ENCODE measurements around the gene TLR6. TPM values are rescaled to one million over a fixed set of nuclear protein-coding genes. Genes with fewer than 3 reads are reported as not detected.

The TLR6 gene
- total and polyA plus RNA-seq, 2 of the 8 experiments (the other 6 are each of a cell fraction or from before 2014, with no cell fraction given): 0.02 to 0.09 TPM

- H3K79me1 ChIP-seq (ENCODE audit: low read depth, low read length): peaks cover 2% of the 10 kb centered on the region; the same call in 1 of the 2 replicates
- H3K9me3 ChIP-seq (ENCODE audit: insufficient read depth in 2 of 2, low read depth in 1 of 2, low read length in 1 of 2): no peaks in the 10 kb centered on the region
- no peak within 1 kb of the TSS for H3K23ac ChIP-seq (ENCODE audit: insufficient read length)
- H2BK20ac ChIP-seq (ENCODE audit: low read length): 0 out of 2 replicates have a peak within 1 kb of the TSS, but pooled peaks have one; percentile 48
- H3K4me3 ChIP-seq (ENCODE audit: extremely low read depth in 1 of 4, insufficient read depth in 2 of 4, low read depth in 3 of 4, low read length in 4 of 4): peak within 1 kb of the TSS; percentile 58 to 68 (median 66)
- peak within 1 kb of the TSS; percentile 95 for H2AFZ ChIP-seq (ENCODE audit: low read length)
- peaks cover 3 to 11% (median 6%) of the 10 kb centered on the region in 4 experiments; a peak in 6 of 7 replicates for H3K4me1 ChIP-seq (replicated peaks in 1 of 4; ENCODE audit: control insufficient read depth in 3 of 4, insufficient read depth in 4 of 4, low read length in 3 of 4)
- H2BK12ac ChIP-seq (ENCODE audit: low read depth, low read length): peak within 1 kb of the TSS; percentile 62
- ChIA-PET CTCF (ENCODE audit: partially characterized antibody) (interaction anchor here (1.6 kb wide), 1 partner anchor 34 kb away, joined by 3 read pairs; no protein-coding TSS in a partner anchor), POLR2A (ENCODE audit: partially characterized antibody) (no interaction called here)
- FAIRE-seq (no peak), DNase-seq (ENCODE audit: low read depth in 1 of 2, low spot score in 2 of 2) (peak in 1 of 2 experiments; percentile 77)
- H2BK5ac ChIP-seq (ENCODE audit: low read depth, low read length): no peak within 1 kb of the TSS
- peak within 1 kb of the TSS; percentile 89 for H3K18ac ChIP-seq (ENCODE audit: extremely low read depth, low read length)
- no peak within 1 kb of the TSS for H3K4ac ChIP-seq (replicated peaks; ENCODE audit: insufficient read length, low read depth, low read length)
- no peak within 1 kb of the TSS for H4K5ac ChIP-seq (ENCODE audit: insufficient read length, low read depth, low read length)
- peaks cover 0 to 2% (median 0%) of the 10 kb centered on the region in 4 experiments; a peak in 1 of 8 replicates for H3K36me3 ChIP-seq (ENCODE audit: control insufficient read depth in 2 of 4, insufficient read depth in 4 of 4, low read length in 3 of 4)
- peaks cover 0 to 3% of the 10 kb centered on the region in 2 experiments for H4K20me1 ChIP-seq (replicated peaks in 1 of 2; ENCODE audit: control insufficient read depth in 1 of 2, insufficient read depth in 2 of 2, low read length in 2 of 2)
- H3K56ac ChIP-seq (replicated peaks; ENCODE audit: insufficient read length, low read depth, low read length): peak within 1 kb of the TSS; percentile 13
- peak within 1 kb of the TSS; percentile 40; the same call in 1 of the 2 replicates for H2BK15ac ChIP-seq (ENCODE audit: low read length)
- H3K9ac ChIP-seq (replicated peaks in 1 of 4; ENCODE audit: extremely low read depth in 1 of 4, low read depth in 3 of 4, low read length in 3 of 4): peak within 1 kb of the TSS; percentile 42 to 83 (median 64)
- H4K91ac ChIP-seq (replicated peaks; ENCODE audit: insufficient read length, low read length): peak within 1 kb of the TSS; percentile 19
- H2BK120ac ChIP-seq (replicated peaks; ENCODE audit: low read depth, low read length): no peak within 1 kb of the TSS
- H3K23me2 ChIP-seq (ENCODE audit: low read depth, low read length): peaks cover 11% of the 10 kb centered on the region; the same call in 1 of the 2 replicates
- no peaks in the 10 kb centered on the region for H3K79me2 ChIP-seq (ENCODE audit: control insufficient read depth in 1 of 2, insufficient read depth in 2 of 2, low read length in 2 of 2)
- WGBS, 2 experiments (ENCODE audit: extremely low coverage in 1 of 2, insufficient coverage in 1 of 2, insufficient read length in 1 of 2, insufficient replicate concordance in 2 of 2, low coverage in 1 of 2, low lambda C conversion rate in 2 of 2, missing lambda C conversion rate in 1 of 2): 1% methylated on average over 16 of the region's 66 CpGs; no CpG with 5 or more reads in 1 of the 2 experiments
- peak within 1 kb of the TSS; percentile 85 for H4K8ac ChIP-seq (ENCODE audit: extremely low read depth, insufficient read depth, low read length)
- H3K14ac ChIP-seq (ENCODE audit: insufficient read length): no peak within 1 kb of the TSS
- no peak within 1 kb of the TSS for H2AK5ac ChIP-seq (ENCODE audit: low read depth, low read length)
- peaks cover 0 to 4% (median 0%) of the 10 kb centered on the region in 4 experiments; a peak in 2 of 7 replicates for H3K27me3 ChIP-seq (replicated peaks in 1 of 4; ENCODE audit: control insufficient read depth in 3 of 4, extremely low read depth in 1 of 4, insufficient read depth in 3 of 4, low read length in 3 of 4)
- no peak within 1 kb of the TSS for H3K27ac ChIP-seq (ENCODE audit: low read depth, low read length)
- peak within 1 kb of the TSS; percentile 90 to 94 for H3K4me2 ChIP-seq (ENCODE audit: insufficient read depth in 1 of 2, low read depth in 2 of 2, low read length in 2 of 2)
- TF ChIP-seq SUZ12 (IDR thresholded peaks at IDR 0.05; ENCODE audit: low read length): no peak
- TF ChIP-seq RBBP5 (IDR thresholded peaks at IDR 0.05; ENCODE audit: borderline replicate concordance, low read depth, low read length): no peak
- TF ChIP-seq KDM4A (IDR thresholded peaks at IDR 0.05; ENCODE audit: low read depth, low read length, severe bottlenecking): peak; percentile 64
- TF ChIP-seq SRF (IDR thresholded peaks at IDR 0.05; ENCODE audit: low read depth, low read length): peak; percentile 58; the same call in 1 of the 2 replicates
- no peak for TF ChIP-seq SP4 (IDR thresholded peaks at IDR 0.05; ENCODE audit: low read length)
- TF ChIP-seq TBP (IDR thresholded peaks at IDR 0.05; ENCODE audit: low read depth, low read length): 0 out of 2 replicates have a peak, but pooled peaks have one; percentile 35
- no peak for TF ChIP-seq JUN (IDR thresholded peaks at IDR 0.05; ENCODE audit: low read depth, low read length)
- TF ChIP-seq TAF7 (optimal IDR thresholded peaks at IDR 0.05; ENCODE audit: borderline replicate concordance, low read depth, low read length): no peak
- TF ChIP-seq ASH2L (IDR thresholded peaks at IDR 0.05; ENCODE audit: low read length): peak; percentile 20
- no peak for TF ChIP-seq TCF12 (IDR thresholded peaks at IDR 0.05; ENCODE audit: low read depth, low read length)
- TF ChIP-seq RAD21 (IDR thresholded peaks at IDR 0.05 in 1 of 2, conservative IDR thresholded peaks at IDR 0.05 in 1 of 2; ENCODE audit: low read depth in 2 of 2, low read length in 2 of 2): no peak
- no peak for TF ChIP-seq GABPA (IDR thresholded peaks at IDR 0.05; ENCODE audit: borderline replicate concordance, insufficient read depth, low read length)
Observed at GRCh38 chr4:38867478-38868058, 11.0 kb upstream of the TLR6 start, which contains the start of gene FAM114A1. Gene FAM114A1 (plus strand): TSS chr4:38867806. CDS start chr4:38878079, 10,273 bp downstream.
